HG03342 (cell line): ENCODE results near the gene MED16.
"Not testable (repeated sequence)": the region's sequence is repeated elsewhere in the genome, so short reads cannot be mapped to it uniquely, and the experiment has no call there.

Experiments used
- ATAC-seq: cut with Tn5 transposase; IDR thresholded peaks from one replicate; pipeline ENCODE4 v1.9.1; 2021; ENCODE audit warnings: mild to moderate bottlenecking, moderate library complexity; ENCODE audit not compliant: unreplicated experiment

Gene MED16

GRCh38 chr19:855142-855541, 37.8 kb downstream of the MED16 start:
- no peak for ATAC-seq

GRCh38 chr19:854549-854948, 38.4 kb downstream of the MED16 start:
- no peak for ATAC-seq

- ATAC-seq: not testable (repeated sequence)
Observed at GRCh38 chr19:853614-854220, 39.3 kb downstream of the MED16 start.

- no peak for ATAC-seq
Observed at GRCh38 chr19:853014-853585, 39.9 kb downstream of the MED16 start.

- ATAC-seq: no peak
Observed at GRCh38 chr19:852136-853013, 40.6 kb downstream of the MED16 start, which contains the start of gene ELANE. Gene ELANE (plus strand): TSS chr19:852303. CDS start chr19:852329, 26 bp downstream.

GRCh38 chr19:850979-851335, 42.0 kb downstream of the MED16 start:
- no peak for ATAC-seq

GRCh38 chr19:850221-850978, 42.6 kb downstream of the MED16 start:
- no peak for ATAC-seq

GRCh38 chr19:849195-849594, 43.8 kb downstream of the MED16 start:
- ATAC-seq: not testable (repeated sequence)

- no peak for ATAC-seq
Observed at GRCh38 chr19:848386-848921, 44.5 kb downstream of the MED16 start.

- no peak for ATAC-seq
Observed at GRCh38 chr19:845707-846521, 47.1 kb downstream of the MED16 start.

GRCh38 chr19:844546-844971, 48.4 kb downstream of the MED16 start:
- no peak for ATAC-seq

GRCh38 chr19:843836-844545, 49.0 kb downstream of the MED16 start:
- no peak for ATAC-seq

GRCh38 chr19:843180-843835, 49.7 kb downstream of the MED16 start:
- no peak for ATAC-seq

- not testable (repeated sequence) for ATAC-seq
Observed at GRCh38 chr19:842802-843179, 50.2 kb downstream of the MED16 start.

GRCh38 chr19:840519-841206, 52.3 kb downstream of the MED16 start, which contains the start of gene PRTN3:
Gene PRTN3 (plus strand): TSS chr19:840999. CDS start chr19:841009, 10 bp downstream.
- no peak for ATAC-seq

- no peak for ATAC-seq
Observed at GRCh38 chr19:835210-835810, 57.7 kb downstream of the MED16 start.

- ATAC-seq: no peak
Observed at GRCh38 chr19:834216-834615, 58.8 kb downstream of the MED16 start.
